Progenitor cell of endocrine pancreas (in vitro differentiated cells): ENCODE measurements around the gene ATP6V0D1. TPM values are rescaled to one million over a fixed set of nuclear protein-coding genes. Genes with fewer than 3 reads are reported as not detected.
"Not testable (repeated sequence)": the region's sequence is repeated elsewhere in the genome, so short reads cannot be mapped to it uniquely, and the experiment has no call there.

Experiments used
- DNase-seq: peaks from one replicate; pipeline ENCODE4 v3.0.0; 2021; ENCODE audit warnings: low spot score; ENCODE audit not compliant: unreplicated experiment
- H3K27ac Mint-ChIP-seq: 2 replicates; pipeline ENCODE4 v1.8.0; 2021; ENCODE audit warnings: mild to moderate bottlenecking, moderate library complexity, mixed read lengths
- H3K27me3 Mint-ChIP-seq: 2 replicates; pipeline ENCODE4 v1.8.0; 2021; ENCODE audit warnings: mixed read lengths
- H3K36me3 Mint-ChIP-seq: 2 replicates; pipeline ENCODE4 v1.8.0; 2022; ENCODE audit warnings: mixed read lengths; ENCODE audit not compliant: insufficient read depth
- H3K4me1 Mint-ChIP-seq: 2 replicates; pipeline ENCODE4 v1.8.0; 2021; ENCODE audit warnings: low read depth, mixed read lengths
- H3K4me3 Mint-ChIP-seq: 2 replicates; pipeline ENCODE4 v1.8.0; 2021; ENCODE audit warnings: low read depth, mild to moderate bottlenecking, moderate library complexity, mixed read lengths
- H3K9me3 Mint-ChIP-seq: 2 replicates; pipeline ENCODE4 v1.8.0; 2021; ENCODE audit warnings: low read depth, mixed read lengths
- total RNA-seq: library from RNA; stranded (reverse); gene quantifications from 2 replicates; pipeline ENCODE4 v1.2.1, GENCODE V29; 2021
- TF ChIP-seq, protein P1 (sequence below): fragments of 200-600 bp; sonication (generic); IDR thresholded peaks from one replicate; pipeline ENCODE4 v1.5.0; 2021; ENCODE audit warnings: antibody characterized with exemption, mild to moderate bottlenecking; ENCODE audit not compliant: unreplicated experiment

Gene ATP6V0D1
- total RNA-seq, 1 donor from 2014 or later: 65.3 TPM

DNA sequence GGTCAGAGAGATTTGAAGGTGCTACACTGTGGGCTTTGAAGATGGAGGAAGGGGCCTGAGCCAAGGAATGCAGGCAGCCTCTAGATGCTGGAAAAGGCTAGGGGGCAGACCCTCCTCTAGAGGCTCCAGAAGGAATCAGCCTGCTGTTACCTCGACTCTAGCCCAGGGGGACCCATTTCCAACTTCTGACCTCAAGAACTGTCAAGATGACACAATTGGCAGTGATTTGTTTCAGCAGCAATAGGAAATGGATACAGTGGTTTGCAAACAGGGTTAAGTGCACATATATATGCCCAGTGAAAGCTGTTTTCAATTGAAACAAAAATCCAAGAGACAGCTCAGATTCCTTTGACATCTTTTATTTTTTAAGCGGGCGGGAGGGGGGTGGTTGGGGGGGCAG, 61.0 kb downstream of the ATP6V0D1 start:
- no peaks in the 10 kb centered on the region for H3K36me3 Mint-ChIP-seq
- H3K27me3 Mint-ChIP-seq: peaks cover 32% of the 10 kb centered on the region
- no peak overlapping the region for H3K27ac Mint-ChIP-seq
- no peak for DNase-seq
- TF ChIP-seq, protein P1, sequence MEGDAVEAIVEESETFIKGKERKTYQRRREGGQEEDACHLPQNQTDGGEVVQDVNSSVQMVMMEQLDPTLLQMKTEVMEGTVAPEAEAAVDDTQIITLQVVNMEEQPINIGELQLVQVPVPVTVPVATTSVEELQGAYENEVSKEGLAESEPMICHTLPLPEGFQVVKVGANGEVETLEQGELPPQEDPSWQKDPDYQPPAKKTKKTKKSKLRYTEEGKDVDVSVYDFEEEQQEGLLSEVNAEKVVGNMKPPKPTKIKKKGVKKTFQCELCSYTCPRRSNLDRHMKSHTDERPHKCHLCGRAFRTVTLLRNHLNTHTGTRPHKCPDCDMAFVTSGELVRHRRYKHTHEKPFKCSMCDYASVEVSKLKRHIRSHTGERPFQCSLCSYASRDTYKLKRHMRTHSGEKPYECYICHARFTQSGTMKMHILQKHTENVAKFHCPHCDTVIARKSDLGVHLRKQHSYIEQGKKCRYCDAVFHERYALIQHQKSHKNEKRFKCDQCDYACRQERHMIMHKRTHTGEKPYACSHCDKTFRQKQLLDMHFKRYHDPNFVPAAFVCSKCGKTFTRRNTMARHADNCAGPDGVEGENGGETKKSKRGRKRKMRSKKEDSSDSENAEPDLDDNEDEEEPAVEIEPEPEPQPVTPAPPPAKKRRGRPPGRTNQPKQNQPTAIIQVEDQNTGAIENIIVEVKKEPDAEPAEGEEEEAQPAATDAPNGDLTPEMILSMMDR: no peak
- no peaks in the 10 kb centered on the region for H3K9me3 Mint-ChIP-seq
- no peak overlapping the region for H3K4me3 Mint-ChIP-seq
- peaks cover 14% of the 10 kb centered on the region for H3K4me1 Mint-ChIP-seq

DNA sequence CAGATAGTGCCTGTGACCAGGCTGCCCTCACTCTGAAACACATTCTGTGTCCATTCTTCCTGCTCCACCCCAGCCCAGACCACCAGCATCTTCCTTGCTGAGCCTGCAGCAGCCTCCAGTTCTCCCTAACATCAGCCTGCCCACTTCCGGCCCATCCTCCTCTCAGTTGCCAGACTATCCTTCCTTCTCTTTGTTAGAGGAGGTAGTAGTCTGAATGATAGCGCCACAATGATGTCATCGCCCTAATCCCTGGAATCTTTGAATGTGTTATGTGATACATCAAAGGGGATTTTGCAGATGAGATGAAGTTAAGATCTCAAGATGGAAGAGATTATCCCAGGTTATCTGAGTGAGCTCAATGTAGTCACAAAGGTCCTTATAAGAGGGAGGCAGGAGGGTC, 61.5 kb downstream of the ATP6V0D1 start:
- H3K4me1 Mint-ChIP-seq: peaks cover 11% of the 10 kb centered on the region
- H3K4me3 Mint-ChIP-seq: no peak overlapping the region
- no peaks in the 10 kb centered on the region for H3K9me3 Mint-ChIP-seq
- no peak overlapping the region for H3K27ac Mint-ChIP-seq
- peaks cover 31% of the 10 kb centered on the region for H3K27me3 Mint-ChIP-seq
- no peak for DNase-seq
- TF ChIP-seq, protein P1: no peak
- H3K36me3 Mint-ChIP-seq: no peaks in the 10 kb centered on the region

DNA sequence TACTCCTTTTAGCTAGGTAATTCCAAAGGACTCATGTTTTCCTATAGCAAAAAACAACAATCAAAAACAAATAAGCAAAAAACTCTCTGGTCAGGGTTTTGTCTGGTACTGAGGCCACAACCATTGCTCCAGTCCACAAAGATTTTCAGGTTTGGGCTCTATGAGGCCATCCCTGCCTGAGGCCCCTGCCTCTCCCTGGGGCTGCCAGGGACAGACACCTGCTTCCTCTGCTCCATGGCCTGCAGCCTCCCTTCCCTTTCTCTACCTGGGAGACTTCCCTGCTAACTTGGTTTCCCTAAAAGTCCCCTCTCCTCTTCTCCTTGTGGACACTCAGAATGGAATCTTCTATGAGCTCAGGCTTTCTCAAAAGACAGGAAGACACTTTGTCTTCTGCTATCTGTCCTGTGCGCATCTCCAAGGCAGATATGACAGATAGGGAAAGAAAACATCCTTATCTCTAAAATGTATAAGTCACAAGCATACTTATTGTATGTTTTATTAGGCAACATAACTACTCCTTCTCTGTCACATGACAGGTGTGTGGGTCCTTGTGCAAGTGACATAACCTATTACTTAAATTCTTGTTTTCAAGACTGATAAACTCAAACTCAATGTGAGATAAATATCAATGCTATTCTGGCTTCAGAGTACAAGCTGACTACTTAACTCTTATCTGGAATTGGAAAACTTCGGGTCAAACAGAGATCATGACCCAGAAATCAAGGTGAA, 63.5 kb downstream of the ATP6V0D1 start:
- Mint-ChIP-seq H3K36me3 (peaks cover 2% of the 10 kb centered on the region), H3K4me1 (peaks cover 5% of the 10 kb centered on the region), H3K4me3 (peak overlapping the region; percentile 45), H3K9me3 (no peaks in the 10 kb centered on the region), H3K27ac (no peak overlapping the region), H3K27me3 (peaks cover 17% of the 10 kb centered on the region)
- DNase-seq: no peak
- TF ChIP-seq, protein P1: no peak

DNA sequence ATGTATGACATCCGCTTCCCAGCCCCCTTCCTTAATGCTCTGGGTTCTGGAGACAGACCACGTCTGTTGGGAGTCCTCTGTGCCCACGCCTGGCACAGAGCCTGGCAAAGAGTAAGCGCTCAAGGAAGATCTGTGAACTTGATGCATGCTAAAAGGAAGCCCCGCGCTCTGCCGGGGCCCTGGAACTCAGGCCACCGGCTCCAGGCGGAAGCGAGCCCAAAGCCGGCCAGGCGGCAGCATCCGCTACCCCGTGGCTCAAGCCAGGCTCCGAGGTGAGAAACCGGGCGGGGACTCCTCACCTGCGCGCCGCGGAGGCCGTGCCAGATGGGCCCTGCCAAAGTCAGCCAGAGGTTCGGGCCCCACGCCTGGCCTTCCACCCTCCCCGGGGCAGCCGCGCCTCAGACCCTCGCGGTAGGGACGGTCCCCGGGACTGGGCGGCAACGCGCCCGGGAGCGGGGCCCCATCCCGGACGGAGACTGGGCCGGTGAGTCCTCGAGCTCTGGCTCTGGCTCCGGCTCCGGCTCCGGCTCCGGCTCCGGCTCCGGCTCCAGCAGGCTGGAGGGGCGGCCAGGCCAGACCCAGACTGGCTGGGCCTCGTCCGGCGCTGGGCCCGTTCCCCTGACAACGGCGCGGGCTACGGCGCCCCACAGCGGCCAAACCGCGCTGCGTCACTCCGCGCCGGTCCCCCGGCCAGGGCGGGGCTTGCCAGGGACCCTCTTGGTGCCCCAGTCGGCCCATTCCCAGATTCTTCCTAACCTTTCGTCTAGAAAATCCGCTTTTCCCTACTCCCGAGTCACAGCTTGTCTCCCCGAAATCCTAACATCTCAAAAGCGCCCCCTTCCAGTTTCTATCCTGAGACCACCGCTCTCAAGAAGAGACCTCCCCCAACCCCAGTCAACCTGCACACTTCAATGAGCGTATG, 64.8 kb downstream of the ATP6V0D1 start, which contains the start of gene ZDHHC1:
ZDHHC1 (minus strand) TSS at position 606 of the 922 bp plus-strand sequence. CDS start 8,702 bp downstream, outside the sequence.
- Mint-ChIP-seq H3K4me3 (peak within 1 kb of the TSS; percentile 76), H3K36me3 (peaks cover 2% of the 10 kb centered on the region), H3K27ac (peak within 1 kb of the TSS; percentile 85), H3K4me1 (peaks cover 7% of the 10 kb centered on the region), H3K27me3 (peaks cover 15% of the 10 kb centered on the region), H3K9me3 (no peaks in the 10 kb centered on the region)
- TF ChIP-seq, protein P1: peak; percentile 62
- DNase-seq: peak; percentile 72

DNA sequence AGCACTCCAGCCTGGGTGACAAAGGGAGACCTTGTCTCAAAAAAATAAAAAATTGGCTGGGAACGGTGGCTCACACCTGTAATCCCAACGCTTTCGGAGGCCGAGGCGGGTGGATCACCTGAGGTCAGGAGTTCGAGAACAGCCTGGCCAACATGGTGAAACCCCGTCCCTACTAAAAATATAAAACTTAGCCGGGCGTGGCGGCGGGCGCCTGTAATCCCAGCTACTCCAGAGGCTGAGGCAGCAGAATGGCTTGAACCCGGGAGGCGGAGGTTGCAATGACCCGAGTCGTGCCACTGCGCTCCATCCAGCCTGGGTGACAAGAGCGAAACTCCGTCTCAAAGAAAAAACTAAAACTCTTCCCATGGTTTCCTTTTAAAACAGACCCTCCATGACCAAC, 65.5 kb downstream of the ATP6V0D1 start:
- Mint-ChIP-seq H3K4me3 (peak overlapping the region; percentile 76), H3K27ac (peak overlapping the region; percentile 53), H3K27me3 (peaks cover 15% of the 10 kb centered on the region)
- H3K36me3 Mint-ChIP-seq, DNase-seq, H3K9me3 Mint-ChIP-seq, H3K4me1 Mint-ChIP-seq: not testable (repeated sequence)
